ENCODE data around the gene DUS2.
A peak's percentile ranks its signal among the peaks of the same experiment; 100 is the strongest.

The DUS2 gene

GRCh38 chr16:68079626-68080344 lies 56.7 kb downstream of the DUS2 start:
- H3K9me3 ChIP-seq (ENCODE audit: insufficient read depth, low read depth, low read length): no peaks in the 10 kb centered on the region
- peaks cover 39% of the 10 kb centered on the region for H3K36me3 ChIP-seq (ENCODE audit: insufficient read depth, low read length)
- peaks cover 6% of the 10 kb centered on the region; the same call in 1 of the 2 replicates for H3K4me1 ChIP-seq (ENCODE audit: insufficient read depth, low read length)
- H3K4me3 ChIP-seq (ENCODE audit: low read length): no peak overlapping the region
- no peak overlapping the region for H3K9ac ChIP-seq (ENCODE audit: low read depth, low read length)
- no peak overlapping the region for H3K27ac ChIP-seq (ENCODE audit: low read depth, low read length)
- WGBS: 81% methylated on average over 13 of the region's 13 CpGs
- no peaks in the 10 kb centered on the region for H3K27me3 ChIP-seq (ENCODE audit: insufficient read depth, low read length)

- Histone ChIP-seq H3K4me3 (ENCODE audit: low read length) (no peak overlapping the region), H3K9me3 (ENCODE audit: insufficient read depth, low read depth, low read length) (no peaks in the 10 kb centered on the region), H3K27me3 (ENCODE audit: insufficient read depth, low read length) (no peaks in the 10 kb centered on the region), H3K4me1 (ENCODE audit: insufficient read depth, low read length) (peaks cover 12% of the 10 kb centered on the region), H3K9ac (ENCODE audit: low read depth, low read length) (no peak overlapping the region), H3K27ac (ENCODE audit: low read depth, low read length) (no peak overlapping the region), H3K36me3 (ENCODE audit: insufficient read depth, low read length) (peaks cover 22% of the 10 kb centered on the region)
Measured at GRCh38 chr16:68081861-68082628, 59.0 kb downstream of the DUS2 start.

GRCh38 chr16:68082629-68083238 lies 59.6 kb downstream of the DUS2 start:
- Histone ChIP-seq H3K4me3 (ENCODE audit: low read length) (no peak overlapping the region), H3K9me3 (ENCODE audit: insufficient read depth, low read depth, low read length) (no peaks in the 10 kb centered on the region), H3K27me3 (ENCODE audit: insufficient read depth, low read length) (no peaks in the 10 kb centered on the region), H3K9ac (ENCODE audit: low read depth, low read length) (no peak overlapping the region), H3K4me1 (ENCODE audit: insufficient read depth, low read length) (peaks cover 18% of the 10 kb centered on the region), H3K36me3 (ENCODE audit: insufficient read depth, low read length) (peaks cover 17% of the 10 kb centered on the region), H3K27ac (ENCODE audit: low read depth, low read length) (no peak overlapping the region)
- WGBS: 98% methylated on average over 2 of the region's 2 CpGs

GRCh38 chr16:68083239-68083781 lies 60.2 kb downstream of the DUS2 start:
- peaks cover 18% of the 10 kb centered on the region for H3K4me1 ChIP-seq (ENCODE audit: insufficient read depth, low read length)
- H3K27ac ChIP-seq (ENCODE audit: low read depth, low read length): no peak overlapping the region
- H3K9ac ChIP-seq (ENCODE audit: low read depth, low read length): peak overlapping the region; percentile 84
- no peaks in the 10 kb centered on the region for H3K9me3 ChIP-seq (ENCODE audit: insufficient read depth, low read depth, low read length)
- 86% methylated on average over 4 of the region's 4 CpGs for WGBS
- peak overlapping the region; percentile 64 for H3K4me3 ChIP-seq (ENCODE audit: low read length)
- peaks cover 11% of the 10 kb centered on the region for H3K36me3 ChIP-seq (ENCODE audit: insufficient read depth, low read length)
- H3K27me3 ChIP-seq (ENCODE audit: insufficient read depth, low read length): no peaks in the 10 kb centered on the region

- peak overlapping the region; percentile 74 for H3K27ac ChIP-seq (ENCODE audit: low read depth, low read length)
- H3K27me3 ChIP-seq (ENCODE audit: insufficient read depth, low read length): no peaks in the 10 kb centered on the region
- 0 out of 2 replicates have a peak, but pooled peaks cover 5% of the 10 kb centered on the region for H3K36me3 ChIP-seq (ENCODE audit: insufficient read depth, low read length)
- no peaks in the 10 kb centered on the region for H3K9me3 ChIP-seq (ENCODE audit: insufficient read depth, low read depth, low read length)
- peak overlapping the region; percentile 64 for H3K4me3 ChIP-seq (ENCODE audit: low read length)
- peaks cover 18% of the 10 kb centered on the region for H3K4me1 ChIP-seq (ENCODE audit: insufficient read depth, low read length)
- H3K9ac ChIP-seq (ENCODE audit: low read depth, low read length): peak overlapping the region; percentile 84
- WGBS: 12% methylated on average over 20 of the region's 21 CpGs
Measured at GRCh38 chr16:68083861-68084503, 60.9 kb downstream of the DUS2 start.

GRCh38 chr16:68084504-68085258 lies 61.6 kb downstream of the DUS2 start:
- Histone ChIP-seq H3K36me3 (ENCODE audit: insufficient read depth, low read length) (no peaks in the 10 kb centered on the region), H3K4me1 (ENCODE audit: insufficient read depth, low read length) (peaks cover 18% of the 10 kb centered on the region), H3K27ac (ENCODE audit: low read depth, low read length) (peak overlapping the region; percentile 74), H3K9me3 (ENCODE audit: insufficient read depth, low read depth, low read length) (no peaks in the 10 kb centered on the region), H3K27me3 (ENCODE audit: insufficient read depth, low read length) (no peaks in the 10 kb centered on the region), H3K4me3 (ENCODE audit: low read length) (peak overlapping the region; percentile 64), H3K9ac (ENCODE audit: low read depth, low read length) (peak overlapping the region; percentile 84)
- under 1% methylated on average over 42 of the region's 45 CpGs for WGBS

GRCh38 chr16:68085259-68086071 lies 62.4 kb downstream of the DUS2 start, which contains the start of gene NFATC3:
Gene NFATC3, plus strand, starts transcription at chr16:68085370. Its CDS starts 312 bp downstream, at chr16:68085682.
- H3K36me3 ChIP-seq (ENCODE audit: insufficient read depth, low read length): no peaks in the 10 kb centered on the region
- no peaks in the 10 kb centered on the region for H3K9me3 ChIP-seq (ENCODE audit: insufficient read depth, low read depth, low read length)
- peak within 1 kb of the TSS; percentile 100 for H3K4me3 ChIP-seq (ENCODE audit: low read length)
- H3K27ac ChIP-seq (ENCODE audit: low read depth, low read length): peak within 1 kb of the TSS; percentile 75
- under 1% methylated on average over 104 of the region's 104 CpGs for WGBS
- H3K27me3 ChIP-seq (ENCODE audit: insufficient read depth, low read length): no peaks in the 10 kb centered on the region
- H3K4me1 ChIP-seq (ENCODE audit: insufficient read depth, low read length): peaks cover 21% of the 10 kb centered on the region
- H3K9ac ChIP-seq (ENCODE audit: low read depth, low read length): peak within 1 kb of the TSS; percentile 91

- WGBS: 0% methylated on average over 4 of the region's 6 CpGs
- Histone ChIP-seq H3K9me3 (ENCODE audit: insufficient read depth, low read depth, low read length) (no peaks in the 10 kb centered on the region), H3K4me3 (ENCODE audit: low read length) (peak overlapping the region; percentile 100), H3K4me1 (ENCODE audit: insufficient read depth, low read length) (peaks cover 30% of the 10 kb centered on the region), H3K27me3 (ENCODE audit: insufficient read depth, low read length) (no peaks in the 10 kb centered on the region), H3K36me3 (ENCODE audit: insufficient read depth, low read length) (no peaks in the 10 kb centered on the region), H3K9ac (ENCODE audit: low read depth, low read length) (peak overlapping the region; percentile 91), H3K27ac (ENCODE audit: low read depth, low read length) (no peak overlapping the region)
Measured at GRCh38 chr16:68086336-68086841, 63.3 kb downstream of the DUS2 start.

GRCh38 chr16:68086860-68087268 lies 63.8 kb downstream of the DUS2 start:
- peak overlapping the region; percentile 91; the same call in 1 of the 2 replicates for H3K9ac ChIP-seq (ENCODE audit: low read depth, low read length)
- no peak overlapping the region for H3K27ac ChIP-seq (ENCODE audit: low read depth, low read length)
- H3K9me3 ChIP-seq (ENCODE audit: insufficient read depth, low read depth, low read length): no peaks in the 10 kb centered on the region
- peak overlapping the region; percentile 100 for H3K4me3 ChIP-seq (ENCODE audit: low read length)
- H3K27me3 ChIP-seq (ENCODE audit: insufficient read depth, low read length): no peaks in the 10 kb centered on the region
- peaks cover 35% of the 10 kb centered on the region for H3K4me1 ChIP-seq (ENCODE audit: insufficient read depth, low read length)
- H3K36me3 ChIP-seq (ENCODE audit: insufficient read depth, low read length): no peaks in the 10 kb centered on the region
- 43% methylated on average over 4 of the region's 6 CpGs for WGBS
